Measurements from ENCODE around the gene RAB3C.

Gene RAB3C

DNA sequence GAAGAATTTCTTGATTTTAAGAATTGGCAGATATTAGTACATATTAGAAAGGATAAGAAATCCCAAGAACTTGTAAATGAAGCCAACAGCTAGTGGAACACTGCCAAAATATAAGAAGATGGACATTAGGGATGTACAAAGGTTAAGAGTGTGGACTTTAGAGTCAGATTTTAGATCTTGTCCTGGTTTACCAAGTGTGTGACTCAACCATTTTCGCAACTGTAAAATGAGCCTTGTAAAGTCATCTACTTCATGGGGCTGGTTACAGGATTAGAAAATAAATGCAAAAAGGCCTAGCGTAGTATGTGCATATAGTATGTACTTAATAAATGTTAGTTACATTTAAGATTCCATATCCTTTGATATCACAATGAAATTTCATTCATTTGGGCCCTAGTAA lies 260.0 kb downstream of the RAB3C start:
- DNase-seq: no peak

DNA sequence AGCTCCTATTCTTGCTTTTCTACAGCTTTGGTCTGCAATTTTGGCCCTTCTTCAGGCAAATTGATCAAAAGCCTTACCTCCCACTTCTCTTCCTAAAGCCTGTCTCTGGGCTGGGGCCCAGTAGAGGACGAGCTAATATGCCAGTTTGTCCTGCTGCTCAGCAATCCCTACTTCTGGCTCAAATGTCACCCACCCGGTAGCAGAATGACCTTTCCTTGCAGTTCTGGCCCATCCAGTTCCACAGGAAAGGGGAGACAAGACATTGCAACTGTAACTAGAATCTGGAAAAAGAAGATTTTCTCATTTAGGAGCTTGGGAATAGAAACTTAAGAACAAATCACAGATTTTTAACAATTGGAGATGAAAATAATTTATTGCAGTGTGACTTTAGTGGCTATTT lies 261.5 kb downstream of the RAB3C start:
- DNase-seq: no peak

DNA sequence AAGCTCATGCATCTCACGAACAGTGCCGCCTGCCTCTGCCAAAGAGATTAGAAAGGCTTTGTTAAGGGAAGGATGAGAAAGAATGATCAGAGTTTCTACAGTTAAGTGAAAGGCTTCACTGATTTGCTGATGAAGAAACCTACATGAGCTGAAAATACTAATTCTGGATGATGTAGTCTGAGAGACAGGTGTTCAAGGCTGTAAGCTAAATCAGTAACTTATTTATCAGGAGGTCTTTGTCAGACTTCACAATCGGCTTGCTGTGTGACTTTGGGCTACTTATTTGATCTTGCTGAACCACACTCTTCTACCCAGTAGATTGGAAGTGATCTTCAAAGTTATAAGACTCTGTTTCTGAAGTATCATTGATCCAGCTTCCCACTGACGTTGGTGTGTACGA lies 264.2 kb downstream of the RAB3C start:
- no peak for DNase-seq

DNA sequence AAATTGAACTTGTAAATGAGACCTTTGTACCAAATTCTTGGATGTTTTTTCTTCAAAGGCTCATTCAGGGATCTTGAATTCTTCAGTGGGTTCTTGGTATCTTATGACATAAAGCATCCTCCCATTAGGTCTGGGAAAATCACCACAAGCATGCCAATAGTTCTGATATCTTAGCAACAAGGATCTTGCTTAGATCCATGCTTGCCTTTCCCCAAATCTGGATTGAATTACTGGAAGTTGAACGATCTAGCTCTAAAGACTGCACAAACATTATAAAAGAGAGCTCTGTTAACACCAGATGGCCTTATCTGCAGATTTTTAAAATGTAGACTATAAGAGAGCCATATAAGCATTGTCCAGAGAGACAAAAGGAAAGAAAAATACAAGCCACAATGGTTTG lies 266.3 kb downstream of the RAB3C start:
- no peak for DNase-seq

DNA sequence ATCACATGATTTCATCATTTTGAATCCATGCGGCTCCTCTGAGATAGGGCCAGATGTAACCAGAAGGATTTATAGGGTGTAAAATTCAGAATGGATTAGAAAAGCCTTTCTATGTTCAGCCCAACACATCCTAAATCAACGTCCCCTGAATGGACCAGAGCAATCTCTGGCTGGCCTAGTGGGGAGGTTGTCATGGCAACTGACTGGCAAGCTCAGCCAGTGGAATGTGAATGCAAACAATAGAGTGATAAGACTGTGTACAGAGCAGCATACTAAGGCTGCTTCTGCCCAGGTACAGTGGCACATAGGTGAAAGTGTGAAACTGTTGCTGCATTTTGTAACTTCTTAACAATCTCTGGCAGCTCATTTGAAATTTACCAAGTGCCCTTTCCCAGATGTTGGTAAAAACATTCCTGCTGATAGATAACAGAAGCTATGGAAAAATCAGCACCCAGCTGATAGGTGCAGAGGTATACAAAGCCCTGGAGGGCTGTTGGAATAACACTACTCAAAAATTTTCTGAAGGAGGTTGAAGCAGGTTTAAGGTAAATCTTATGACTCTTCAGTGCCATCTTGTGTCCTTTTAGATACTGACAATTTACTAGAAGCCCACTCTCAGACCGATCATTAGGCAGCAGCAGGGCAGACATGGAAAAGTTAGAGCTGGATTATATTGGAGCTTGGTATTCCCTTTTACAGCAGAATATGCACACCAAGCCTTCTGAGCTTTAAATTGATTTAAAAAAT lies 267.2 kb downstream of the RAB3C start:
- peak; percentile 38 for DNase-seq

DNA sequence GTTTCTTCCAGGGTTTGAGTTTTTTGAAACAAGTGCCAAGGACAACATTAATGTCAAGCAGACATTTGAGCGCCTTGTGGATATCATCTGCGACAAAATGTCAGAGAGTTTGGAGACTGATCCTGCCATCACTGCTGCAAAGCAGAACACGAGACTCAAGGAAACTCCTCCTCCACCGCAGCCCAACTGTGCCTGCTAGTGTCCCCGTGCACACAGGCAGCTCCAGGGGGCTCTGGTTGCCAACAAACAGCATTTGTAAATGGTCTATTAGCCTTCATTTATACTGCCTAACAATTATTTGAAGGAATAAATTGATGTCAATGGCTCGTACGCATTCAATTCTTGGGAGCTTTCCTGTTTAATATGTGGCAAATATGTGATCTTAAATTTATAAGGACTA lies 268.3 kb downstream of the RAB3C start:
- no peak for DNase-seq

DNA sequence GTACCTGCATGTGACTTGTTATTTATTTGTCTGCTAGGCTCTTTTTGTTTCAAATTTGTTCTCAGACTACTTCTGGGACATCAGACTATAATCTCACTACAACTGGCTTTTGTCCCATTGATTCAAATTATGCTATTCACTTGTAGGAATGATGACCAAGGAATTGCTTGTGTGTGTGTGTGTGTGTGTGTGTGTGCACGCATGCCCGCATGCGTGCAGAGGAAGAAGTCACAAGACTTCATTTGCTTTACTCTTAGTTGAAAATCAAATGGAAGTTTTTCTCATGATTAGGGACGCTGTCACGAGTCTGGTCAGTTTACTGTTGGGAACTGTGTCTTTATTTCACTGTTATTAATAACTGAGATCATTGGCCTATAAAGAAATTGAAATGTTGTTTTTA lies 268.7 kb downstream of the RAB3C start:
- no peak for DNase-seq

DNA sequence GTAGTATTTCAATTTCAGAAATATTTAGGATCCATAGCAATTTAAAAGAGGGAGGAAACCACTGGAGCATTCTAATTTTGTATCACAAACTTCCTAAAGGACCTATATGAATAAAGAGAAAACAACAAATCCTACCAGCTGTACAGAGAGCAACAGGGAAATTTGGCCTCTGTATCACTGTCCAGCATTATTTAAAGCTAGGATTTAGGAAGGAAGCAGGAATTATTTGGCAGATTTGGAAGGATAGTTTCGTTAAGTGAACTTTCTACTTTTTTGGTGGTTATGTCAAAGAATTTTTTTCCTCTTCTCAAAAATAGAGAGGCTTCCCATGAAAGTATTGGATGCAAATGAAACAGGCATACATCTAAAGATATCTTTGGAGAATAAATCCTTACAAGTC lies 269.7 kb downstream of the RAB3C start:
- DNase-seq: no peak

DNA sequence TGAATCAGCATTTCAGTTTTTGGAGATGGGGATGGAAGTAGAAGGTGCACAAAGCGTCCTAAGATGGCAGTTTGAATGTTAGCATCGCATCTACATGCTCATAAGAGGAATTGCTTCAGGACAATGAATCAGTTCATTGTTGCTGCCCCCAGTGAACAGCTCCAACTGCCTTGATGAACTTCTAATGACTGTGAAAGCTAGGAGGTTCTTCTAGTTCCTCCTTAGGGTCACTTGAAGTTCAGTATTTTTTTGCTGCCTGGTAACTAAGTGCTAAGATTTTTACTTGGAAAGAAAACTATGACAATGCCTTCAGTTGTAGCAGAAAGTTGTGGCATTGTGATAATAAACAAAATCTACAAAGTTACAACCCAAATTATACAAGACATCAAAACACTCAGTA lies 271.6 kb downstream of the RAB3C start:
- no peak for DNase-seq

DNA sequence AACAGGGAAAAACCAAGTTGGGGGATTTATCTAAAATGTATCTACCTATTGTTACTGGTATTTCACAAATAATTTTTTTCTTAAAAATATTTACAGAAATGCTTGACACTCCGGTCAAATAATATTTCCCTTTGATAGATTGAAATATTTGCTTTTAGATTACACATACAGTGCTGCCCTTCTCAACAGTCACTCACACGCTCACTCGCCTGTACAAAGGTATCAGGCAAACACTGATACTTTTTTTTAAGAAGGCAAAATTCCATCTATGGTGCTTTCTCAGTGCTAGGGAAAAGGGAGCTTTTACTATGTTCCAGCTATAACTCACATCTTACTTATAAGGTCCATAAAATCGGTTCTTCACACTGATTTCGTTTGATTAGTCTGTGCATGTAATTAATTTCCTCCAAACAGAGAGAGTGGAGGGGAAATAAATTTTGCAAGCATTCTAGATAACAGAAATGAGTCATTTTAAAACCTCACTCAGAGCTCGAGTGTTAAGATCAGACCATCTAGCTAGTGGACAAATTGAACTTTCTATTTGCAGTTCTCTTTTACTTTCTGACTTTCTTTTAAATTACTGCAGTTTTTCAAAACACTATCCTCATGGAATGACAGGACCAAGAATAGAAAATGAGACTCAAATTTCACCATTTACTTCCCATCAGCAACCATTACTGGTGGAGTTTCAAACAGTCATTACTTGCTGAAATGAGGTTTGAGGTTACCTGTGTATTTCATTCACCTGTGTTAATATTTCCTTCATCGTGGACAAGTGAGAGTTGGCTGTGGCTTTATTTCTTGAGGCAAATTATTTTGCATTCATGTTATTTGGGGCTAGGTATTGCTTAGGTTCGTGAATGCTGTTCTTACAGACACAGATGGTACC lies 273.2 kb downstream of the RAB3C start:
- DNase-seq: no peak

DNA sequence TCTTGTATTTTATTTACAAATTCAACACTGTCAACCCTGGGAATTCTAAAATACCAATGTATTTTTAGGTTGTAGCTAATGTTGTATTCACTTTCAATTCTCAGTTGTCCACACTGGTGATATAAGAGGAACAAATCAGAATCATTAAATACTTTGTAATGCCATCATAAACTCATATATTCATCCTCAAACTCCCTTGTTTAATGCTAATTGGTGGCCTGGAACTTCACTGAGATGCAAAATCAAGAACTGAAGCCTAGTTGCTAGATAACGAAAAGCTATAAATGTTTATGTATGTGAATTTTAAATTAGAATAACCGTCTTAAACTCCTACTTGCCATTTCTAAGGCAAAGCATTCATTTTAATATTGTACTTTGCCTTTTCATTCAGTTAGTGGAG lies 274.7 kb downstream of the RAB3C start:
- DNase-seq: no peak

DNA sequence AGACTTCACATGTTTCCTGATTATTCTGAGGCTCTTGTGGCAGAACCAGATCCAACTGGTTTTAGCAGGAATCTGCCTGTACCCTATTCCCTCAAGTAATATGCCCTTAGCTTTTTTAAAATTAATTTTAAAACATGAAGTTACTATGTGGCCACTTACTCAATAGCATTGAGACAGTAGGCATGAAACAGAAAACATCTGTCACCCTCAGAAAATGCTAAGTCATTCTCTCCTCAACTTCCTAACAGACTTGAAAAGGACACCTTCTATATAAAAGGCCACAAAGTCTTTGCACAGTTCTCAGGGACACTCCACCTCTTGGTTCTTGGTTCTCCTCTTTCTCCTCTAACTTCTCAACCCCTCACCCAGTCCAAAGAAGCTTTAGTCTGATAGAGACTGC lies 277.8 kb downstream of the RAB3C start:
- DNase-seq: no peak

DNA sequence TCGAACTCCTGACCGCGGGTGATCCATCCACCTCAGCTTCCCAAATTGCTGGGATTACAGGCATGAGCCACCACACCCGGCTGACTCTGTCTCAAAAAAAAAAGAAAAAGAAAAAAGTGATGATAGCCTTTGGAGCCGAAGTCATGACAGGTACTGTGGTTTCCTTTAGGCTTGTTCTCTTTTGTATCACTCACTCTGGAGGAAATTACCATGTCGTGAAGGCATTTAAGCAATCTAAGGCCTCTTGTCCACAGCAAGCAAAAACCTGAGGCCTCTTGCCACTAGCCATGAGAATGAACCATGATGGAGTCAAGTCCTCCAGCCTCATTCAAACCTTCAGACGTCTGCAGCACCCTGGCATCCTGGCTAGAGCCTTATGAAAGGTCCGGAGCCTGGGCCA lies 286.1 kb downstream of the RAB3C start:
- no peak for DNase-seq

DNA sequence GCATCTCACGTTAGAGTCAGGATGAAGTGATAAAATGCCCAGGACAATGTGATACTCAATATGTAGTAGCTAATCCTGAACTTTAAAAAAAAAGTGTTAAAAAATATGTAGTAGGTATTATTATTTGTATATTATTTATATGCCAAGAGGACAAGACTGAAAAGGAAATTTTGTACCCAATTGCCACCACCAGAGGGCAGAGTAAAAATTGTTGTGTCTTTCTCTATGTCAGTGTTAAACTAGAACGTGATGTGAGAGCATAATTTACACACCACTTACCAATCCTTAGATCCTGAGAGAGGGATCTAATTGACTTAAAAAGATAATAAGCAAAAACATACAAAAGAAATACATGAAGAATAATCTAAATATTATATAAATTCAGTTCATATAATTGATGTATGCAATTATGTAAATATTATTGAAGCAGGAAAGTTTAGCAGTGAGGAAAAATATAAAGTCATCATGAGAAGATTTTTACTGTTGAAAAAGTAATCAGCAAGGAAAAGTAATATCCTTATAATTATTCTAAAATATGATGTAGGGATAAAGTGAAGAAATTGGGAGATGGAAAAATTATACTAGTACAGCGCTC lies 288.9 kb downstream of the RAB3C start:
- peak; percentile 0 for DNase-seq

DNA sequence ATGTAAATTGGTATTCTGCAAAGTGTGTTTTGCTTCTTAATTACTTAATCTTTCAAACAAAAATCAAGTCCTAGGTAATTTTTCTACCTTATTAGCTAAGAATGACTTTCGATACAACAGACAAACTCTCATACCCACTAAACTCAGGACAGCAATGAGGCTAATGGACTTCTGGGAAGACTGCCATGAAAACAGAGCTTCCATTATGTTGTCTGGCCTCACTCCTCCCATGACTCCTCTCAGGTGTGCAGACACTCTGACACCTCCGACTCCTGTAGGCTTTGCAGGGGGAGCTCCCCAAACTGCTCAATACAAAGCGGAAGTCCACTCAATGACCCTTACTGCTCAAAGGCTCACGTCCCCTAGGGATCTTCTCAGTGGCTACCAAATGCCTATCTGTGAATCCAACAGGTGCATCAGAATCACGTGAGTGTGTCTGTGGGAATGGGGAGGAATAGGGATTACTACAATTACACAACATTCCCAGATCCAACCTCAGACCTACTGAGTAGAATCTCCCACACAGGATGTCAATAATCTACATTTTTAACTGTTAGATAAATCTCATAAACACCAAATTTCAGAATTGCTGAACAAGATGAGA lies 289.9 kb downstream of the RAB3C start:
- DNase-seq: no peak

DNA sequence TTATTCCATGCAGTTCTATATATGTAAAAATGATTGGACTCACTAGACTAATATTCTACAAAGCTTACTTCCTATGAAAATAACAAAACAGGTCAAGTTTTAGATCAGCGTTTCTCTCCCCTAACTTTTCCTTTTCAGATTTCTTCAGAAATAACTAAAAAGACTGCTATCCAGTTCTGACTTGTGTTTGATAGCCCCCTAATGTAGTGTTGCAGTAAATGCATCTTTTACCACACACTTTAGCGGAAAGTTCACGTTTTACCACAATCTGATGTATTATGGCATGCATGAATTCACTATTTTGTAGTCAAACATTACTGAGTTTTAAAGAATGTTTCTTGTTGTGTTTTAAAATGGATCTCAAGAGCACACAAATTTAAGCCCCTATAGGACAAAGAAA lies 292.7 kb downstream of the RAB3C start:
- DNase-seq: no peak

DNA sequence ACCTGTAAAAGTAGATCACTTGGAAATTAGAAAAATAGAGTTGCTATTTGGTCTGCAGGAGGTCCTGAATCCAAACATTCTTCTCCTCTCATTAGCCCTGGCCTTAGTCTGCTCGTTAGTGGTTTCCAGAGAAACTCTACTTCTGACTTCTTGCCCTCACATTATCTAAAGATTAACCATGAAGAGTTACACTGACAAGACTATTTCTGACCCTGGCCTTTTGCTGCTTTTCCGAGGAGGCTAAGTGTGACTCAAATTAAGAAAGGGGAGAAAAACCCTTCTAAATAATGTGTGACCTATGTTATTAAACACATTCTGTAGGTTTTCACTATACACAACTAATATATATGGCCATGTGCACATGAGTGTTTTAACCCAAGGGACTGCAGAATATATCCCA lies 302.4 kb downstream of the RAB3C start:
- no peak for DNase-seq

DNA sequence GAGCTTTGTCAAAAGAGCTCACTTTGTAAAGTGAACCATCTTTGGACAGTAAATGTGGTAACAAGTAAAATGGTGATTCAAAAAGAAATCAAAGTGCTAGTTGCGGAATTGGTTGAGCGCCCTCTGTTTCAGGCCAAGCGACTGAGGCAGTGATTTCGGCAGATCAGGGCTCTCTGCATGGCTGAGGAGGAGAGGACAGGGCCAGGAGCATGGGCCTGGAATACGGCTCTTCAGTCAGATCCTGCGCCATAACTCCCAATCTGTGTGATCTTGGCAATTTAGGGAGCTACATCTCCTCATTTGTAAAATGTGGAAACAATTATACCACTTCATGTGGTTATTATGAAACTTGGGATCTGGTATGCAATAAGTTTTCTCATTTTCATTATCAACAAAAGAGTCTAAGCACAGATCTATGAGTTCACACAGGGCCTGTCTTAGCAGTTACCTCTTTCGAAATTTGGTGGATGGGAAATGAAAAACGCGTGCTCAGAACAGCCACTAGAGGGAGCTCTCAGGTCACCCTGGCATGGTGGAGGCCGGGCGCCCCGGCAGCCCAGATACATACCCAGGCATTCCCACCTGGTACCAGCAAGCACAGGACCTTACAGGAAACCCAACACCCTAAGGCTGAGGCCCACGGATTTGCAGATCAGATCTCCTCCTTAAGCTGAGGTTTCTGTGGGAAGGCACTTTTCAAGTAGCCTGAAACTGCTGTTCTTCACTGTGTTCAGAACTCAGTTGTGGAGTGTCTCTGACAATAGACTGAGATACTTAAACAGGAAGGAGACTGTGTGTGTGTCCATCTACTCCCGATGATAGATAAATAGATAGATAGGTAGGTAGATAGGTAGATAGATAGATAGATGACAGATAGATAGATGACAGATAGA lies 303.7 kb downstream of the RAB3C start:
- DNase-seq: peak; percentile 0

DNA sequence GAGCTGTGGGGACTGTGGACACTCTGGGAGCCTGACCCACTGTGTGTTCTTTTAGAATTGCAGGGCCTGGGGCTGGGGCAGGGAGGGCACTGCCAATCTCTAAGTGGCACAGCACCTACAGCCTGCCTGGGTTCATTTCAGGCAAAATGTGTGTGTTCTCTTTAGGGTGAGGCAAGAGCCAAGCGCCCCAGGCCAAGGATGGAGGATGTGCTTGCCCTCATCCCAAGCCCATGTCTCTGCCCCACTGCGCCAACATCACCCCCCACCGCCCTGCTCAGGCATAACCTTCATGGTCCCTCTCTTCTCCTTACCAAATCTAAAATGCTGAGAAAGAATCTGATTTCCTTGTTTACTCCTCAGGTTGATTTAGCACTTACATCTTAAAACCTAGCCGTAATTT lies 304.4 kb downstream of the RAB3C start:
- DNase-seq: no peak

DNA sequence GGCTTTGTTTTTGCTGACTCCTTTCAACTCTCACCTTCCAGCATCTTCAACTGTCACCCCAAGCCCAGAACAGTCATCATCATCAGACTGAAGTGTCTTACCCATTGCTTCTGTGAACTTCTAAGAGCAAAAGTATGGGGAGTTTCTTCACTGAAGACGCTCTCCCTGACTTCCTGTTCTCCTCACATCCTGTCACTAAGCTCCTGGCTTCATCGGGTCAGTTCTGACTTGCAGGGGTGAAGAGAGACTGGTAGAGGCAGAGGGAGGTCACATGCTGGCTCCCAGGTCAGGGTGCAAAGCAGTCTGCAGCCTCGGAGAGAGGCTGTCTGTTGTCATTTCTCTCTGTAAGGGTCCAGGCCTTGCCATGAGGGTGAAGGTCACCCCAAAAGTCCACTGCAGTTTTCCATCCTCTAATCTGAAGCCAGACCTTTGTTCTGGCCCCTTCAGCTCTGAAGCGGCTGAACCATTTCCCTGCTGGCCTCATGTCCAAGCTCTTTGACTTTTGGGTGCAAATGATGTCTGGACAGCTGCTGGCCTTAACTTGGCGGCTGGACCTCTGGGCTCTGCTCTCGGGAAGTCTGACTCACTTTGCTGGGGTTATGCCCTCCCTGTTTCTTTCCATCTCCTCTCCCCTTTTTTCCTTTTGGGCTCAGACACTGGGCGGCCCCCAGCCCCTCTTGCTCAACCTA lies 305.0 kb downstream of the RAB3C start:
- no peak for DNase-seq

DNA sequence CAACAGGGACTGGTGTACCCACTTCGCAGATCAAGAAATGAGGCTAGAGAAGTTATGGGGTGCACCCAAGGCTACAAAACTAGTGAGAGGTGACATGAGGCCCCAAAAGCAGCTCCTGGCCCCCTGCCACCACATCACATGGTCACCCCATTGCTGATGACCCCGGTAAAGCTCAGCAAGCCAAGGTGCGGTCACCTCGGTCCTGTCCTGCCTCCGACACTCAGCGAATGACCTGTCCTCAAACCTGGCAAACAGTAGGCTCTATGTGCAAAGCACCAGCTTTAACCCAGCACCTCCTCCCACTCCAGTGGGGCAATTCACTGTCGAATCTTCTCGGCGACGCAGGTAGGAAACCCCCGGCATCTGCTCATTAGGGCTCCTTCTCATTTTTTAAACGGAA lies 307.4 kb downstream of the RAB3C start:
- no peak for DNase-seq

DNA sequence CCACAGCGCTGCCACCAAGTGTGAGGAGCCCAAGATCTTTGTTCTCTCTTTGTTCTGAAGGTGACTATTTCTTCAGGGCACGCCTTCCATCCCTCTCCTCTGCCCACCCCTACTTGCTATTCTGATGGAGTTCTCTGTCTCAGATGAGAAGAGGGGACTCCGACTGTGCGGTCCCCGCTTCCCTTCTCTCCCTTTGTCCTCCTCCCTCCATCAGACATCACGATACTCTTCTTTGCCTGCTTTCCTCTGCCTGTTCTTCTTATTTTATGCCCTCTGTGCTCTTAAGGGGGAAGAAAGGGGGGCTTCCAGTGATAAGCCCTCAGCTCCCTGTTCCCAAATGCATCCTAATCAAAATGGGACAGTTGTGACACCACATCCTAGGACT lies 307.8 kb downstream of the RAB3C start:
- no peak for DNase-seq
